DMS114 treated with DMSO at 0.1 percent for 48 hours (cell line): Measurements from ENCODE around the gene MUC7.

Source experiments
- DNase-seq: peaks from one replicate; lab custom pipeline; 2025; ENCODE audit not compliant: unreplicated experiment; lab: John Stamatoyannopoulos, UW

Gene MUC7

DNA sequence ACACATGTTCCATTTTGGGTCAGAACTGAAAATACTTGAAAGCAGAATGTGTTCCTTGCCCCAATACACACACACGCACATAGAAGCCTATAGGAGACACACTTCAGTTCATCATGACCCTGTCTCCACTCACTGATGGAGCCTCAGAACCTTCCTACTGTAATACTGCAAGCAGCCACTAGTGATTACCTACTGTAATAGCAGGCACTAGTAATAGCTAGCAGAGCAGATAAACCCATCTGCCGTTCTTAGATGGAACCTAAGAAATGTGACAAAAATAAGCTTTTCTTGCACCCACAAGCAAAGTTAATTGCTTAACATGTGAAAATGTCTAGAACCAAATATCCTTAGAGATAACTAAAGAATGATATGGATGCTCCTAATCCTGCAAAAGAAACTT lies 60.0 kb downstream of the MUC7 start:
- DNase-seq: no peak
